ENCODE results near the gene GNAS. TPM values are rescaled to one million over a fixed set of nuclear protein-coding genes. Genes with fewer than 3 reads are reported as not detected.

The GNAS gene
- total RNA-seq, 1 donor from 2014 or later: 2,003 TPM

DNA sequence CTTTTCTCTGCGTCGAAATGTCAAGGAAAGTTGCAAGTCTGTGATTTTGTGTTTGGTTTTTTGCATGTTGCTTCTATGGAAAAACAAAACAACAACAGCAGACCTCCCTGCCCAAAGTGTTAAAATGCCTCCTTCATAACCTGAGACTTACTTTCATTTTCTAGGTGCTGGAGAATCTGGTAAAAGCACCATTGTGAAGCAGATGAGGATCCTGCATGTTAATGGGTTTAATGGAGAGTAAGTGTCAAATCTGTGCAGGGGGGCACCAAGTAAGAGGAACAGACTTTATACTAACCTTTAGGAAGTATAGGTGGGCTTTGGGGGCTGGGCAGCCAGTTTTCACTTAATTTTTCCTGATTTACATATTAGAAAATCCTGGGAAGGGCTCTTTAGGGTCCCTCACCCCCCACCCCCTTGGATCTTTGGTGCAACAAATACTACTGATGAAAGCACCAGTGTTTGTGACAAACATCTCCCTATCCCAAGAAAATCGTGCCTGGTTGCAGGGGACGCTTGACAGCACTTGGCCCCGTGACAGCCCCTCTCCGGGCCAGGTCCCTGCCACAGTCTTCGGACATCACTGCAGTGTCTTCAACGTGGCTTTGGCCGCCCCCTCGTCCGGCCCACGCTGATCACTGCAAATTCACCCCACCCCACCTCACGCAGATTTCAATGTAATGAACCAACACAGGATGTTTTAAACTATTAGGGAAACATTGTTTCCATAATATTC lies 43.1 kb downstream of the GNAS start:
- no peaks in the 10 kb centered on the region for H3K27me3 ChIP-seq (ENCODE audit: insufficient read depth, low read length)
- H3K4me1 Mint-ChIP-seq (ENCODE audit: low read depth, unreplicated experiment): peaks cover 38% of the 10 kb centered on the region
- peak overlapping the region; percentile 24 for H3K4me3 ChIP-seq (ENCODE audit: insufficient read depth, low read depth, low read length)
- H3K9me3 ChIP-seq (ENCODE audit: insufficient read depth, low read depth, low read length): no peaks in the 10 kb centered on the region
- DNase-seq (ENCODE audit: low read depth) (no peak), FAIRE-seq (no peak)
- peak overlapping the region; percentile 99 for H3K9ac ChIP-seq (ENCODE audit: low read length)
- peaks cover 86% of the 10 kb centered on the region for H3K79me2 ChIP-seq (ENCODE audit: insufficient read depth, low read length)
- H3K4me1 ChIP-seq (ENCODE audit: insufficient read depth, low read length): peaks cover 27% of the 10 kb centered on the region
- H3K36me3 Mint-ChIP-seq (ENCODE audit: low read depth, unreplicated experiment): peaks cover 2% of the 10 kb centered on the region
- TF ChIP-seq, protein P1, sequence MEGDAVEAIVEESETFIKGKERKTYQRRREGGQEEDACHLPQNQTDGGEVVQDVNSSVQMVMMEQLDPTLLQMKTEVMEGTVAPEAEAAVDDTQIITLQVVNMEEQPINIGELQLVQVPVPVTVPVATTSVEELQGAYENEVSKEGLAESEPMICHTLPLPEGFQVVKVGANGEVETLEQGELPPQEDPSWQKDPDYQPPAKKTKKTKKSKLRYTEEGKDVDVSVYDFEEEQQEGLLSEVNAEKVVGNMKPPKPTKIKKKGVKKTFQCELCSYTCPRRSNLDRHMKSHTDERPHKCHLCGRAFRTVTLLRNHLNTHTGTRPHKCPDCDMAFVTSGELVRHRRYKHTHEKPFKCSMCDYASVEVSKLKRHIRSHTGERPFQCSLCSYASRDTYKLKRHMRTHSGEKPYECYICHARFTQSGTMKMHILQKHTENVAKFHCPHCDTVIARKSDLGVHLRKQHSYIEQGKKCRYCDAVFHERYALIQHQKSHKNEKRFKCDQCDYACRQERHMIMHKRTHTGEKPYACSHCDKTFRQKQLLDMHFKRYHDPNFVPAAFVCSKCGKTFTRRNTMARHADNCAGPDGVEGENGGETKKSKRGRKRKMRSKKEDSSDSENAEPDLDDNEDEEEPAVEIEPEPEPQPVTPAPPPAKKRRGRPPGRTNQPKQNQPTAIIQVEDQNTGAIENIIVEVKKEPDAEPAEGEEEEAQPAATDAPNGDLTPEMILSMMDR (IDR thresholded peaks at IDR 0.05; ENCODE audit: insufficient read depth, low read depth, low read length): no peak
- no peak for TF ChIP-seq EZH2 (IDR thresholded peaks at IDR 0.05; ENCODE audit: insufficient read depth, low read length)
- H2AFZ ChIP-seq (ENCODE audit: low read depth, low read length): no peak overlapping the region
- H3K9me3 Mint-ChIP-seq (ENCODE audit: unreplicated experiment): no peaks in the 10 kb centered on the region
- no peak overlapping the region for H3K27ac ChIP-seq (ENCODE audit: low read depth, low read length)
- peak overlapping the region; percentile 63 for H3K27ac Mint-ChIP-seq (ENCODE audit: unreplicated experiment)
- no peaks in the 10 kb centered on the region for H3K27me3 Mint-ChIP-seq (ENCODE audit: low read depth, unreplicated experiment)
- peaks cover 79% of the 10 kb centered on the region for H4K20me1 ChIP-seq (ENCODE audit: insufficient read depth, low read length)
- H3K4me2 ChIP-seq (ENCODE audit: low read length): peak overlapping the region; percentile 82
- peaks cover 12% of the 10 kb centered on the region for H3K36me3 ChIP-seq (ENCODE audit: insufficient read depth, low read length)
- H3K4me3 Mint-ChIP-seq (ENCODE audit: unreplicated experiment): peak overlapping the region; percentile 93

DNA sequence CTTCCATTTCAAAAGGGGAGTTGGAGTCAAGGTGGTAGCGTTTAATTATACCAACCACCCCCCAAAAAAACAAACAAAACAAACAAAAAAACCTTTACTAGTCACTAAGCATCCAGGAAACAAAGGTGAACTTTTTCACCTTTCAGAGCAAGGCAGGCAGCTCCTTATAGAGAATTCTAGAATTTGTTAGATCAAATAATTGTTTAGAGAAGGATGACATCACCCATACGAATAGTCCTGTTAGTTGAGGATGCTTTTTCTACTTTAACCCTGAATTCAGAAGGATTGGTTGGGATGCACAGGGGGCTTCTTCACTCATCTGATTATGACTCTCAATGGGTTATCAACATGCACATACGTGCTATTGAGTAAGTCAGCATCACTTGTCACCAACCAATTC lies 44.3 kb downstream of the GNAS start:
- Mint-ChIP-seq H3K27ac (ENCODE audit: unreplicated experiment) (no peak overlapping the region), H3K36me3 (ENCODE audit: low read depth, unreplicated experiment) (peaks cover 2% of the 10 kb centered on the region), H3K9me3 (ENCODE audit: unreplicated experiment) (no peaks in the 10 kb centered on the region), H3K4me1 (ENCODE audit: low read depth, unreplicated experiment) (peaks cover 45% of the 10 kb centered on the region), H3K4me3 (ENCODE audit: unreplicated experiment) (peak overlapping the region; percentile 55), H3K27me3 (ENCODE audit: low read depth, unreplicated experiment) (no peaks in the 10 kb centered on the region)
- Histone ChIP-seq H3K27ac (ENCODE audit: low read depth, low read length) (no peak overlapping the region), H2AFZ (ENCODE audit: low read depth, low read length) (no peak overlapping the region), H3K36me3 (ENCODE audit: insufficient read depth, low read length) (peaks cover 19% of the 10 kb centered on the region), H4K20me1 (ENCODE audit: insufficient read depth, low read length) (peaks cover 91% of the 10 kb centered on the region), H3K79me2 (ENCODE audit: insufficient read depth, low read length) (peaks cover 98% of the 10 kb centered on the region), H3K4me1 (ENCODE audit: insufficient read depth, low read length) (peaks cover 27% of the 10 kb centered on the region), H3K4me2 (ENCODE audit: low read length) (peak overlapping the region; percentile 4), H3K27me3 (ENCODE audit: insufficient read depth, low read length) (no peaks in the 10 kb centered on the region), H3K4me3 (ENCODE audit: insufficient read depth, low read depth, low read length) (no peak overlapping the region), H3K9me3 (ENCODE audit: insufficient read depth, low read depth, low read length) (no peaks in the 10 kb centered on the region), H3K9ac (ENCODE audit: low read length) (no peak overlapping the region)
- TF ChIP-seq, protein P1 (IDR thresholded peaks at IDR 0.05; ENCODE audit: insufficient read depth, low read depth, low read length): no peak
- TF ChIP-seq EZH2 (IDR thresholded peaks at IDR 0.05; ENCODE audit: insufficient read depth, low read length): no peak
- FAIRE-seq (no peak), DNase-seq (ENCODE audit: low read depth) (no peak)

DNA sequence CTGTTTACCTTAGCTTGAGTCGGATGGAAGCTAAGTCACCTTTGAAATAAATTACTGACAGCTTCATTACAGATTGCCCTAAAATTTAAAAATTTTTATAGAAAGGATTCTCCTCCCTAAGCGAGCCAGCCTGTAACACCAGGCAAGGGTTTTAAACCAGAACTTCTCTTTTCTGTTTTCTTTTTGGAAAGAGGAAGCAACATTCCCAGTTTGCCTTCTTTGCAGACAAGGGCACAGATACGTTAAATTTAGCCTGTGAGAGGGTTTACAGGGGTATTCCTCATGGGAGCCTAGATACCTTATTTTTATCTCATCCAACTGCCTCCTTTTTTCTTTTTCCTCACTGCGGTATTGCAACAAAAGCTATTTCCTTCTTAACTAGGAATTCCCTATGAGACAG lies 45.0 kb downstream of the GNAS start:
- H3K4me3 Mint-ChIP-seq (ENCODE audit: unreplicated experiment): peak overlapping the region; percentile 58
- H3K27ac Mint-ChIP-seq (ENCODE audit: unreplicated experiment): peak overlapping the region; percentile 59
- DNase-seq (ENCODE audit: low read depth) (no peak), FAIRE-seq (no peak)
- peaks cover 2% of the 10 kb centered on the region for H3K36me3 Mint-ChIP-seq (ENCODE audit: low read depth, unreplicated experiment)
- Histone ChIP-seq H3K9me3 (ENCODE audit: insufficient read depth, low read depth, low read length) (no peaks in the 10 kb centered on the region), H3K27me3 (ENCODE audit: insufficient read depth, low read length) (no peaks in the 10 kb centered on the region), H4K20me1 (ENCODE audit: insufficient read depth, low read length) (peaks cover 97% of the 10 kb centered on the region), H2AFZ (ENCODE audit: low read depth, low read length) (no peak overlapping the region), H3K4me2 (ENCODE audit: low read length) (no peak overlapping the region), H3K79me2 (ENCODE audit: insufficient read depth, low read length) (peaks cover 100% of the 10 kb centered on the region), H3K4me3 (ENCODE audit: insufficient read depth, low read depth, low read length) (no peak overlapping the region), H3K4me1 (ENCODE audit: insufficient read depth, low read length) (peaks cover 27% of the 10 kb centered on the region), H3K27ac (ENCODE audit: low read depth, low read length) (no peak overlapping the region), H3K36me3 (ENCODE audit: insufficient read depth, low read length) (peaks cover 19% of the 10 kb centered on the region), H3K9ac (ENCODE audit: low read length) (peak overlapping the region; percentile 7)
- TF ChIP-seq, protein P1 (IDR thresholded peaks at IDR 0.05; ENCODE audit: insufficient read depth, low read depth, low read length): no peak
- TF ChIP-seq EZH2 (IDR thresholded peaks at IDR 0.05; ENCODE audit: insufficient read depth, low read length): no peak
- no peaks in the 10 kb centered on the region for H3K9me3 Mint-ChIP-seq (ENCODE audit: unreplicated experiment)
- no peaks in the 10 kb centered on the region for H3K27me3 Mint-ChIP-seq (ENCODE audit: low read depth, unreplicated experiment)
- H3K4me1 Mint-ChIP-seq (ENCODE audit: low read depth, unreplicated experiment): peaks cover 49% of the 10 kb centered on the region
